RWPE1 (cell line): ENCODE measurements around the gene TMEM266.

Experiments used
- CTCF ChIA-PET: fragments of 350-600 bp; sonication (Branson Sonifier 250); formaldehyde crosslinking; extraction: SDS; loops from one replicate; lab custom pipeline; 2021; lab: Yijun Ruan, JAX
- POLR2A ChIA-PET: fragments of 400-600 bp; formaldehyde crosslinking; extraction: SDS; loops from one replicate; lab custom pipeline; 2020; ENCODE audit warnings: antibody characterized with exemption; ENCODE audit not compliant: low non-redundant PET; lab: Yijun Ruan, JAX
- DNase-seq: peaks from one replicate; pipeline ENCODE4 v3.0.0; 2012; ENCODE audit warnings: low spot score
- H3K27ac ChIP-seq: fragments of 450-650 bp; 2 replicates; pipeline ENCODE4 v1.5.1; 2017
- CTCF ChIP-seq: fragments of 450-650 bp; conservative IDR thresholded peaks from 2 replicates; pipeline ENCODE4 v1.5.1; 2017; ENCODE audit warnings: low read depth, mild to moderate bottlenecking

Gene TMEM266

GRCh38 chr15:76153241-76154197 is 93.7 kb downstream of the TMEM266 start:
- no peak for TF ChIP-seq CTCF
- ChIA-PET CTCF (interaction anchor here (0.7 kb wide), 1 partner anchor 8 kb away, joined by 3 read pairs; no protein-coding TSS in a partner anchor), POLR2A (interaction anchor here (0.8 kb wide), 1 partner anchor 1939 kb away, joined by 4 read pairs; no protein-coding TSS in a partner anchor)
- DNase-seq, result no peak
- H3K27ac ChIP-seq, result no peak overlapping the region

GRCh38 chr15:76155731-76156130 is 95.9 kb downstream of the TMEM266 start:
- DNase-seq, result no peak
- ChIA-PET POLR2A (no interaction called here), CTCF (interaction anchor here (0.6 to 1.0 kb wide), 2 partner anchors 16 to 150 kb away, joined by 3 read pairs; no protein-coding TSS in a partner anchor)
- peak overlapping the region; percentile 26; the same call in 1 of the 2 replicates for H3K27ac ChIP-seq
- TF ChIP-seq CTCF, result no peak

- no peak for DNase-seq
- no peak for TF ChIP-seq CTCF
- H3K27ac ChIP-seq, result no peak overlapping the region
- ChIA-PET CTCF (interaction anchor here (0.5 to 0.9 kb wide), 2 partner anchors 19 to 646 kb away, joined by 3 to 4 read pairs; no protein-coding TSS in a partner anchor), POLR2A (no interaction called here)
Observed at GRCh38 chr15:76158226-76158625, 98.4 kb downstream of the TMEM266 start.

GRCh38 chr15:76158815-76159214 is 99.0 kb downstream of the TMEM266 start:
- CTCF ChIA-PET, result interaction anchor here (0.5 to 0.9 kb wide), 2 partner anchors 19 to 647 kb away, joined by 3 to 4 read pairs; no protein-coding TSS in a partner anchor

GRCh38 chr15:76159282-76159681 is 99.5 kb downstream of the TMEM266 start:
- H3K27ac ChIP-seq, result peak overlapping the region; percentile 18
- CTCF ChIA-PET, result interaction anchor here (0.9 kb wide), 1 partner anchor 37 kb away, joined by 3 read pairs; no protein-coding TSS in a partner anchor
- DNase-seq, result no peak

More at GRCh38 chr15:76158815-76159214, 99.0 kb downstream of the TMEM266 start:
- POLR2A ChIA-PET, result no interaction called here
- peak overlapping the region; percentile 18 for H3K27ac ChIP-seq
- no peak for TF ChIP-seq CTCF
- no peak for DNase-seq

More at GRCh38 chr15:76159282-76159681, 99.5 kb downstream of the TMEM266 start:
- POLR2A ChIA-PET, result no interaction called here
- no peak for TF ChIP-seq CTCF
